ENCODE results near the gene TANGO2. TPM values are rescaled to one million over a fixed set of nuclear protein-coding genes. Genes with fewer than 3 reads are reported as not detected.

The TANGO2 gene
- total RNA-seq, 1 donor from 2014 or later = 24.9 TPM

DNA sequence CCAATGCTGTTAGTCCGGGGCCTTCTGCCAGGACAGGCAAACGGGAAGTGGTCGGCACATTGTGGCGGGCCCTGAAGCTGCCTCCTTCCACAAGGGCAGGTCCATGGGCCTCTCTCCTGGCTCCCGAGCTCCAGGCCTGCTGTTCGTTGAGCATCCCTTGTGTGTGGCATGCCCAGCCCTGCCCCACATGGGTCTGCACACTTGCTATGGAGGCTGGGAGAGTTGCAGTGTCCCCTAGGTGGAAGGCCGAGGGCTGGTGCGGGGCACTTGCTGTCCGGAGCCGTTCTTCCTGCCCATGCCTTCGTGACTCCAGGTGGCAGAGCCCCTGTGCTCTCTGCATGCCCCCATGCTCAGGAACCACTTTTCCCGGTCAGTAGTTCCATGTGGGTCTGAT lies 33.1 kb downstream of the TANGO2 start:
- Mint-ChIP-seq H3K27ac (ENCODE audit: unreplicated experiment) (no peak overlapping the region), H3K9me3 (ENCODE audit: unreplicated experiment) (no peaks in the 10 kb centered on the region), H3K4me1 (ENCODE audit: unreplicated experiment) (no peaks in the 10 kb centered on the region), H3K36me3 (ENCODE audit: unreplicated experiment) (peaks cover 19% of the 10 kb centered on the region), H3K4me3 (ENCODE audit: unreplicated experiment) (no peak overlapping the region), H3K27me3 (ENCODE audit: unreplicated experiment) (no peaks in the 10 kb centered on the region)
- TF ChIP-seq, protein P1, sequence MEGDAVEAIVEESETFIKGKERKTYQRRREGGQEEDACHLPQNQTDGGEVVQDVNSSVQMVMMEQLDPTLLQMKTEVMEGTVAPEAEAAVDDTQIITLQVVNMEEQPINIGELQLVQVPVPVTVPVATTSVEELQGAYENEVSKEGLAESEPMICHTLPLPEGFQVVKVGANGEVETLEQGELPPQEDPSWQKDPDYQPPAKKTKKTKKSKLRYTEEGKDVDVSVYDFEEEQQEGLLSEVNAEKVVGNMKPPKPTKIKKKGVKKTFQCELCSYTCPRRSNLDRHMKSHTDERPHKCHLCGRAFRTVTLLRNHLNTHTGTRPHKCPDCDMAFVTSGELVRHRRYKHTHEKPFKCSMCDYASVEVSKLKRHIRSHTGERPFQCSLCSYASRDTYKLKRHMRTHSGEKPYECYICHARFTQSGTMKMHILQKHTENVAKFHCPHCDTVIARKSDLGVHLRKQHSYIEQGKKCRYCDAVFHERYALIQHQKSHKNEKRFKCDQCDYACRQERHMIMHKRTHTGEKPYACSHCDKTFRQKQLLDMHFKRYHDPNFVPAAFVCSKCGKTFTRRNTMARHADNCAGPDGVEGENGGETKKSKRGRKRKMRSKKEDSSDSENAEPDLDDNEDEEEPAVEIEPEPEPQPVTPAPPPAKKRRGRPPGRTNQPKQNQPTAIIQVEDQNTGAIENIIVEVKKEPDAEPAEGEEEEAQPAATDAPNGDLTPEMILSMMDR (IDR thresholded peaks at IDR 0.05) = no peak
- no peak for DNase-seq (ENCODE audit: extremely low spot score, unreplicated experiment)

DNA sequence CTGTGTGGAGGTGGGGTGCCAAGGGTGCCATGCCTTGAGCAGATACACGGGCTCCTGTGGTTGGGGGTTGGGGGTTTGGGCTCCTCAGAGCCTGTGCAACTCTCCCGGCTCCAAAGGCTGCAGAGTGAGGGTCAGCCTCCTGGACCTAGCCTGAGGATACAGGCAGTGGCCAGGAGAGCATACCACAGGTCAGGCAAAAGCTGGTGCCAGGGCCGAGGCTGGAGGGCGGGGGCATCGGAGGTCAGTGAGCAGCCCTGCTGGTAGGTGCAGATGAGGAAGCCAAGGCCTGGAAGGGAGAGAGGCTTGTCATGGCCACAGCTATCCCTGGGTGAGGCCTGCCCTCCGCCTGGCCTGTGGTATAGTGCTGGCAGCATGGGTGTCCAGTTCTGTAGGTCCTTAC lies 33.6 kb downstream of the TANGO2 start:
- TF ChIP-seq, protein P1 (IDR thresholded peaks at IDR 0.05) = no peak
- Mint-ChIP-seq H3K27ac (ENCODE audit: unreplicated experiment) (no peak overlapping the region), H3K9me3 (ENCODE audit: unreplicated experiment) (no peaks in the 10 kb centered on the region), H3K4me1 (ENCODE audit: unreplicated experiment) (no peaks in the 10 kb centered on the region), H3K36me3 (ENCODE audit: unreplicated experiment) (peaks cover 16% of the 10 kb centered on the region), H3K4me3 (ENCODE audit: unreplicated experiment) (no peak overlapping the region), H3K27me3 (ENCODE audit: unreplicated experiment) (no peaks in the 10 kb centered on the region)
- no peak for DNase-seq (ENCODE audit: extremely low spot score, unreplicated experiment)

DNA sequence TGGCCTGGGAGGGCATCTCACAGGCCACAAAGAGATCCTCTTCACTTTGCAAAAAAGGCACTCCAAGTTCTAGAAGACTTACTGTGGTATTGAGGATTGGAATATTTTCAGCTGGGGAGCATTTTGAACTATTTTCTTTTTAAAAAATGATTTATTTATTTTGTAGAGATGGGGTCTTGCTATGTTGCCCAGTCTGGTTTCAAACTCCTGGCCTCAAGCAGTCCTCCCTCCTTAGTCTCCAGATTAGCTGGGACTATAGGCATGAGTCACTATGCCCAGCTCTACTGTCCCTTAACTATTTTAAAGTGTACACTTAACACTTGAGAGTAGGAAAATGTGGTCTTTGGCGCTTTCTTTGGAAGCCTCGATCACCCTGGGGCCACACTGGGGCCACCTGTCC lies 34.2 kb downstream of the TANGO2 start:
- no peak for DNase-seq (ENCODE audit: extremely low spot score, unreplicated experiment)
- no peaks in the 10 kb centered on the region for H3K27me3 Mint-ChIP-seq (ENCODE audit: unreplicated experiment)
- H3K4me1 Mint-ChIP-seq (ENCODE audit: unreplicated experiment) = no peaks in the 10 kb centered on the region
- H3K9me3 Mint-ChIP-seq (ENCODE audit: unreplicated experiment) = no peaks in the 10 kb centered on the region
- H3K4me3 Mint-ChIP-seq (ENCODE audit: unreplicated experiment) = no peak overlapping the region
- TF ChIP-seq, protein P1 (IDR thresholded peaks at IDR 0.05) = no peak
- no peak overlapping the region for H3K27ac Mint-ChIP-seq (ENCODE audit: unreplicated experiment)
- H3K36me3 Mint-ChIP-seq (ENCODE audit: unreplicated experiment) = peaks cover 14% of the 10 kb centered on the region

DNA sequence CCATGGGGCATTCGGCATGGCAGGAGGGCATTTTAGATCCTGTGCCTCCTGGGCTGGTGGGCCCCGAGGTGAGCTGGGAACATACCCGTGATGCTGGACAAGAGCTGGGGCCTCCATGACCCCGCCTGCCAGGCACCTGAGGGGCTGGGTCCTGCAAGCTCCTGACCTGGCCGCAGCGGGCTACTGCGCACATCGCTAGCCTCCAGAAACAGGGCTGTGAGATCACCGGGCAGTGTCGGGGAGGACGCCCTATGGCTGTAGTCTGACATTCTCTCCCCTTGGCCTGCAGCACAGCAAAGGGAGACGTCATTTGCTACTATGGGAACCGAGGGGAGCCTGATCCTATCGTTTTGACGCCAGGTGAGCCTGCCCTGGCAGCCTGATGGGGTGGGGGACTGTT lies 34.7 kb downstream of the TANGO2 start:
- Mint-ChIP-seq H3K27ac (ENCODE audit: unreplicated experiment) (no peak overlapping the region), H3K36me3 (ENCODE audit: unreplicated experiment) (peaks cover 14% of the 10 kb centered on the region), H3K9me3 (ENCODE audit: unreplicated experiment) (no peaks in the 10 kb centered on the region), H3K27me3 (ENCODE audit: unreplicated experiment) (no peaks in the 10 kb centered on the region), H3K4me3 (ENCODE audit: unreplicated experiment) (no peak overlapping the region), H3K4me1 (ENCODE audit: unreplicated experiment) (no peaks in the 10 kb centered on the region)
- DNase-seq (ENCODE audit: extremely low spot score, unreplicated experiment) = no peak
- TF ChIP-seq, protein P1 (IDR thresholded peaks at IDR 0.05) = no peak

DNA sequence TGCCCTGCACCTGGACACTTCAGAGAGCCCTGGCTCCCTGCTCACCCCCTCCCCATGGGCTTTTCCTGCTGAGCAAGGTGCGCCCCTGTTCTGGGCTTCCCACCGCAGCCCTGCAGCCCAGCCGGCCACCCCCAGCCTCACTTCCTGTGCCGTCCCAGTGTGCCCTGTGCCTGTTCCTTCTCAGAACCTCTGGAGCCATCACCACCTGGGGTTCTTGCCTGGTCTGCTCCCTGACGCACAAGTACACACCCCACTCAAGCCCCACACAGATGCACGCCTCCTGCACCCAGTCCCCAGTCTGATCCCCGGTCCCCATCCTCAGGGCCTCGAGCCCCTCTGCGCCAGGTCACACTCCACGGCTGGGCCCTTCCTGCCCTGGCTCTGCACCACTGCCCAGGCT lies 35.3 kb downstream of the TANGO2 start:
- no peak for DNase-seq (ENCODE audit: extremely low spot score, unreplicated experiment)
- no peak overlapping the region for H3K4me3 Mint-ChIP-seq (ENCODE audit: unreplicated experiment)
- H3K27ac Mint-ChIP-seq (ENCODE audit: unreplicated experiment) = no peak overlapping the region
- peaks cover 15% of the 10 kb centered on the region for H3K36me3 Mint-ChIP-seq (ENCODE audit: unreplicated experiment)
- H3K9me3 Mint-ChIP-seq (ENCODE audit: unreplicated experiment) = no peaks in the 10 kb centered on the region
- TF ChIP-seq, protein P1 (IDR thresholded peaks at IDR 0.05) = no peak
- H3K27me3 Mint-ChIP-seq (ENCODE audit: unreplicated experiment) = no peaks in the 10 kb centered on the region
- H3K4me1 Mint-ChIP-seq (ENCODE audit: unreplicated experiment) = no peaks in the 10 kb centered on the region
